Left ventricle myocardium superior (tissue), 1 donor: ENCODE measurements around the gene ANKS4B. TPM values are rescaled to one million over a fixed set of nuclear protein-coding genes. Genes with fewer than 3 reads are reported as not detected.
"Not testable (repeated sequence)": the region's sequence is repeated elsewhere in the genome, so short reads cannot be mapped to it uniquely, and the experiment has no call there.

Experiments
- ATAC-seq: fragments of 200-7000 bp; cut with Tn5 transposase; one replicate; pipeline ENCODE4 v1.9.1; 2020; ENCODE audit warnings: mild to moderate bottlenecking, moderate library complexity
- DNase-seq: peaks from one replicate; pipeline ENCODE4 v3.0.0-alpha.2; 2020
- intact Hi-C: fragments of 100-400 bp; cut with micrococcal nuclease; formaldehyde crosslinking; loops from one replicate; pipeline ENCODE4 v1.11.0; 2022
- total RNA-seq: library from RNA; stranded (reverse); fragmentation: NEBNext Ultra II Directional; extraction: Animal tissue kit (Norgen Biotek cat#: 25700); gene quantifications from one replicate; pipeline ENCODE4 v1.2.1, GENCODE V29; 2021
- donor health status: DM: no; HTN: yes; CAD: no; lungs with severe emphysema.

ANKS4B gene
- total RNA-seq, 1 donor from 2014 or later, result not detected

DNA sequence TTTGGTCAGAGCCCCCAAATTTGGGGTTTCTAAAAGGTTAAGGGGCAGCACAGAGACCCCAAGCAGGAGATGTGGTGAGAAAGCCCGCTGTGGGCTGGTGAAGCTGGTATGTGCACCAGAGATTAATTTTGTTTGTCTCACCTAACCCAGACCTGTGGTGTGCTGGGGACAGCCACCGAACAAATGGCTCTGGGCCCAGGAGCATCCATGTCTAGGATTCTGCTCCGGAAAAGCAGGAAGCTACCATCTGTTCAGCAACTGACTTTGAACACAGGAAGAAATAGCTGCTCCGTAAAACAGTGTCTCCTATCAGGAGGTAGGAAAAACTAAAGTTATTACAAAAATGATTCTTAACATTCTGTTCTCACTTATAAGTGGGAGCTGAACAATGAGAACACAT lies 19.4 kb upstream of the ANKS4B start:
- ATAC-seq (no peak), DNase-seq (no peak)
- intact Hi-C loops, result no loop called here

DNA sequence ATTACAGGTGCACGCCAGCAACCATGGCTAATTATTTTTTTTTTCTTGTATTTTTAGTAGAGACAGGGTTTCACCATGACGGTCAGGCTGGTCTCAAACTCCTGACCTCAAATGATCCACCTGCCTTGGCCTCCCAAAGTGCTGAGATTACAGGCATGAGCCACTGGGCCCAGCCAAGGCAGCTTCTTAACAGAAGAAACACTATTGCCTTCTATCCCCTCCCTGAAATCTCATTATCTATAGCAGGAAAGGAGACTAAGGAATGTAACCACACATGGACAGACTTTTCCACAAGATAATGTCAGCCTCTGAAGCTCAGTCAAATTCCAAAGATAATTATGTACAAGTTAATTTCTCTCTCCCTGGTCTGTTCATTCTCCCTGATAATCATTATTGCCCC lies 16.4 kb upstream of the ANKS4B start:
- intact Hi-C loops, result no loop called here
- DNase-seq (no peak), ATAC-seq (no peak)

DNA sequence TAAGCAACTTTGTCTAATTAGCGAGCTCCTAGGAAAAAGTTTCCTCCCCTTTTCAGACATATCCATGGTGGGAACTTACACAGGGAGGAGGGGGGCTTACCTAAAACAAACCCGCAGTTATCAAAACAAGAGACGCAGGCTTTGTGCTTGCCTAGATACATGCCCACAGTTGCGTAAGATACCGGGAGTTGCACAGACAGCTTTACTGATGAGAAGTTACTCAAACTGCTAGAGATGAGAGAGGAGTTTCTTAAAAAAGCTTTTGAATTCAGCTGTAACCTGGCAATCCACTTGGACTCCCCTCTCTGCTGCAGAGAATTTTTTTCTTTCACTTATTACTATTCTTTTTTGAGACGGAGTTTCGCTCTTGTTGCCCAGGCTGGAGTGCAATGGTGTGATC lies 15.3 kb upstream of the ANKS4B start:
- intact Hi-C loops, result no loop called here
- DNase-seq (no peak), ATAC-seq (no peak)

GRCh38 chr16:21219551-21219950 lies 13.9 kb upstream of the ANKS4B start:
- intact Hi-C loops, result no loop called here
- no peak for ATAC-seq
- no peak for DNase-seq

- no peak for ATAC-seq
- intact Hi-C loops, result no loop called here
- DNase-seq, result no peak
Measured at GRCh38 chr16:21222495-21223337, 10.8 kb upstream of the ANKS4B start.

DNA sequence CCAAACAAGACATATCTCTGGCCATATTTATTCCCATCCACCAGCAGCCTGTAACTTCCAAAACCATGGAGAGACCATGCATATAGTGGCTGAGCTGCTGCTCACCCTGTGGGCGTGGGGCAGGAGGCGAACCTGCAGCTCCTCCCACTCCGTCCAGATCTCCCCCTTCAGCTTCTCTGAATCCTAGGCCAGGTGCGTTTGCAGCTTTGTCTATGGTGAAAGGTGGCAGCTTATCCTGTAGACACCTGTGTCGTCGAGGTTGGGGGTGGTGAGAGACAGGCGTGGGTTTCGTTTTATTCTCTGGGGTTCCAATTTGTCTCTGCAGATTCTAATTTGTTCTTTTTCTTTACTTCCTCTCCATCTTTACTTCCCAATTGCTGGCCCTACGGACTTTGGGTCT lies 9.7 kb upstream of the ANKS4B start:
- intact Hi-C loops, result no loop called here
- DNase-seq (no peak), ATAC-seq (no peak)

- intact Hi-C loops, result no loop called here
- ATAC-seq (no peak), DNase-seq (no peak)
Measured at GRCh38 chr16:21224800-21225199, 8.7 kb upstream of the ANKS4B start.

DNA sequence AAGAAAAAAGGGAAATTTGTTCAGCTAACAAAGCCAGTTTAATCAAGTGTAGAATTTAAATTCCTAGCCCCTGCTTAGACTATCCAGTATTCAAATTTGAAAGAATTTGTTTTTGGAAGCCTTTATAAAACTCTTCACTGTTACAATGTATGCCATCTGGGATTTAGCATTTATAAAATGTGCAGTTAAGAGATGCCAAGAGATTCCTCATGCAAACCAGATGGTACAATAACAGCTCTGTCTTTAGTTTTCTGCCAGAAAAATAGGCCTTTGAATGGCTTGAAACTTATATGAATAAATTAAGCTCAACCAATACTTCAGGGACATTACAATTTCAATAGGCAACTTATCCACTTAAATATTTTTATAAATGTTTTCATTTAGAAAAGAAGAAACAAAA lies 6.8 kb upstream of the ANKS4B start:
- no peak for DNase-seq
- intact Hi-C loops, result no loop called here
- no peak for ATAC-seq

DNA sequence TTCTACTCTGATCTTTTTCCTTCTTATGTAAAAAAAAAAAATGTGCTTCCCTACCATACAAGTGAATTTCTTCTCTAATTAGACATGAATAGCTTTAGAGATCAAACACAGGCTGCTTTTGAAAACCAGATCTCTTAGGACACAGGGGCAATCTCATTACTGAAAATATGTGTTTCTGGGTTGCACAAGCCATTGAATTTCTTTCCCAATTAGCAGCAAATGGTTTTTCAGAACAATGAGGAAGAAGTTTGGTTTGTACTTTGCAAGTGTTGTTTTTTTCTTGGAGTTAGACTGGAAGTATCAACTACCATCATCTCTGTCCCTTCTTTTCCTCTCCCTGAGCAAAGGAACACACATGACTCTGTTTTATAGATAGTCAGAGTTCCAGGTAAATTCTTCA lies 5.6 kb upstream of the ANKS4B start:
- ATAC-seq, result no peak

GRCh38 chr16:21228361-21228872 lies 5.1 kb upstream of the ANKS4B start:
- DNase-seq (no peak), ATAC-seq (no peak)
- intact Hi-C loops, result no loop called here

More for the DNA sequence above, 5.6 kb upstream of the ANKS4B start:
- no peak for DNase-seq
- intact Hi-C loops, result no loop called here

DNA sequence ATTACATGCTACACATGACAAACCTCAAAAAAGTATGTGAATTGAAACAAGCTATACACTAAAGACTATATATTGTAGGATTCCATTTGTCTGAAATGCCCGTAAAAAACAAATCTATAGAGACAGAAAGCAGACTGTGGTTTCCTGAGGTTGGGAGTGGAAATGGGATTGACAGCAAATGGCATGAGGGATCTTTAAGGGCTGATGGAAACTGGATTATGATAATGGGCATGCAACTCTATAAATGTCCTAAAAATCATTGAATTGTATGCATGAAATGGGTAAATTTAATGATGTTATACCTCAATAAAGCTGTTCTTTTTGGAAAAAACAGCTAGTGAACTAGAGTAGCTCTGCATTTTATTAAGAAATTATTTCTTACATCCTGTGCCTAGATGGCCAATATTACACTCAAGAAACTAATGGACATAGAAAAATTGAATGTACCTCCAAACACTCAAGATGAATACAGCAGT lies 416 bp upstream of the ANKS4B start:
- intact Hi-C loops, result no loop called here
- no peak for ATAC-seq

GRCh38 chr16:21235199-21235585 lies 1.7 kb downstream of the ANKS4B start:
- intact Hi-C loops, result no loop called here
- DNase-seq (no peak), ATAC-seq (no peak)

More for the DNA sequence above, 416 bp upstream of the ANKS4B start:
- no peak for DNase-seq

GRCh38 chr16:21236831-21237230 lies 3.3 kb downstream of the ANKS4B start:
- intact Hi-C loops, result no loop called here
- DNase-seq, result no peak

GRCh38 chr16:21239646-21240045 lies 6.1 kb downstream of the ANKS4B start:
- no peak for ATAC-seq
- no peak for DNase-seq
- intact Hi-C loops, result no loop called here

More at GRCh38 chr16:21236831-21237230, 3.3 kb downstream of the ANKS4B start:
- ATAC-seq, result no peak

DNA sequence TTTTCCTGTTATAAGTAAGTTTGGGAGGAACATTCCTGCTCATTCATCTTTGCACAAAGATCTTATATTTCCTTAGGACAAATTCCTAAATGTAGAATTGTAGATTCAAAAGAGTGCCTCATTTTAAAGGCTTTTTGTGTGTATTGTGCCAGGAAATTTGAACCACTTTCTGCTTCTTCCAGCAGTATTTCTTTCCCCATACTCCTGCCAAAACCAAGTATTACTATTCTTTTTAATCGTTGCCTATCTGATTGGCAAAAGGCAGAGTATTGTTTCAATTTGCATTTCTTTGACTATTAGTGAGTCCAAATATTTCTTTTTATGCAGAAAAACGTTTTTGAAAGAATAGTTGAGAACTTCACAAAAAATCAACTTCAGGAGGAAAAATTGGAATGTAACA lies 9.3 kb downstream of the ANKS4B start:
- intact Hi-C loops, result no loop called here
- DNase-seq, result no peak
- ATAC-seq, result no peak

DNA sequence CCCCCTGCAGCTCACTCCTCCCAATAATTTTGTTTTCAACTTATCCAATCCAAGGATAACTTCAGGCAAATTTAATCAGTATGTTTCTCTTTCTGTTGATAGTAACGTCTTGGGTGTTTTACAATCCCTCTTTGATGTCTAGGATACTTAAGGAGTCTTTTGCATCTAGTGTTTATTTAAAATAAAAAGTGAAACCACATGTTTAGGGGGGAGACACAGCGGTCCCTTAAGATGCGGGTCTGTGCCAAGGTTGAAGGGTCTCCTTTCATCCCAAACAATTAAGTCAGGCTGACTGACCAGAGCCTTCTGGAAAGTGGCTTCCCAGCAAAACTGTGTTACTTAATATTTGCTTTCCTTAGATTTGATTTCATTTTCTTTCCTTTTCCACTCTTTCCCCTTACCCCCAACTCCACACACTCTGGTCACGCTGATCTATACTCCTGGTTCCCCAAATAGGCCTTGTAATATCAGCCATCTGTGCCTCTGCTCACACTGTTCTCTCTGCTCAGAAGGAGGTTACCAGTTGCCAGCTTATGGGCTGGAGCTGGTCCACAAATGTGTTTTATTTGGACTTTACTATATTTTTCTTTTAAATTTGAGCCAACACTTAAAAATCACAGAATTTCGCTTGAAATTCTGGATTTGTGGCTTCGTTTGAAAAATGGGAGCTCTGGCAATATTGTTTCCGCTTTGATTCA lies 11.2 kb downstream of the ANKS4B start:
- ATAC-seq (no peak), DNase-seq (no peak)
- intact Hi-C loops, result no loop called here

DNA sequence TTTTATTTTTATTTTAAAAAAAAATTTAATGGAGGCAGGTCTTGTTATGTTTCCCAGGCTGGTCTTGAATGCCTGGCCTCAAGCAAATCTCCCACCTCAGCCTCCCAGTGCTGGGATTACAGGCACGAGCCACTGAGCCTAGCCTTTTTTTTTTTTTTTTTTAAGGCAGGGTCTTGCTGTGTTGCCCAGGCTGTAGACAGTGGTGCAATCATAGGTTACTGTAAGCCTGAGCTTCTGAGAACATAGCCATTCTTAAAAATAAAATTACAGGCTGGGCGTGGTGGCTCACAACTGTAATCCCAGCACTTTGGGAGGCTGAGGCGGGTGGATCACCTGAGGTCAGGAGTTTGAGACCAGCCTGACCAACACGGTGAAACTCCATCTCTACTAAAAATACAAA lies 14.7 kb downstream of the ANKS4B start:
- ATAC-seq, DNase-seq, intact Hi-C loops: not testable (repeated sequence)

- intact Hi-C loops, result no loop called here
- DNase-seq, result no peak
- ATAC-seq, result no peak
Measured at GRCh38 chr16:21250072-21250923, 16.8 kb downstream of the ANKS4B start.

GRCh38 chr16:21253470-21253869 lies 20.0 kb downstream of the ANKS4B start:
- intact Hi-C loops, result no loop called here
- DNase-seq, result no peak
- ATAC-seq, result no peak
